GM23338 (cell line): ENCODE data around the gene COP1.
A peak's percentile ranks its signal among the peaks of the same experiment; 100 is the strongest.

Source experiments
- CREB1 ChIP-seq: fragments of 250-450 bp; sonication (Bioruptor Pico); IDR thresholded peaks from 2 replicates; pipeline ENCODE4 v1.5.0; 2020; ENCODE audit warnings: low read depth, mild to moderate bottlenecking, moderate library complexity
- CTCF ChIP-seq, 2 experiments: fragments of 200-600 bp in 1 of 2; sonication (generic) in 1 of 2; conservative IDR thresholded peaks; 2 replicates each; pipeline versions ENCODE4 v1.5.1 to v1.6.1; 2016 to 2017; ENCODE audit warnings: antibody characterized with exemption in 2 of 2, low read depth in 2 of 2, mild to moderate bottlenecking in 2 of 2, moderate library complexity in 1 of 2
- ETS1 ChIP-seq: IDR thresholded peaks from 2 replicates; pipeline ENCODE4 v1.6.1; 2016; ENCODE audit warnings: antibody characterized with exemption
- EZH2 ChIP-seq: fragments of 200-600 bp; sonication (generic); IDR thresholded peaks from one replicate; pipeline ENCODE4 v1.8.0; 2017; ENCODE audit warnings: antibody characterized with exemption, mild to moderate bottlenecking, low read depth; ENCODE audit not compliant: unreplicated experiment
- EZH2phosphoT487 ChIP-seq: fragments of 200-600 bp; sonication (generic); IDR thresholded peaks from one replicate; pipeline ENCODE4 v1.8.1; 2018; ENCODE audit warnings: antibody characterized with exemption; ENCODE audit not compliant: unreplicated experiment
- JUNB ChIP-seq: IDR thresholded peaks from one replicate; pipeline ENCODE4 v1.6.1; 2016; ENCODE audit warnings: antibody characterized with exemption; ENCODE audit not compliant: unreplicated experiment
- NANOG ChIP-seq: IDR thresholded peaks from 2 replicates; pipeline ENCODE4 v1.6.1; 2016; ENCODE audit warnings: antibody characterized with exemption, borderline replicate concordance
- POLR2AphosphoS5 ChIP-seq: IDR thresholded peaks from 2 replicates; pipeline ENCODE4 v1.6.1; 2016; ENCODE audit warnings: antibody characterized with exemption, low read depth
- REST ChIP-seq: IDR thresholded peaks from one replicate; pipeline ENCODE4 v1.6.1; 2018; ENCODE audit warnings: antibody characterized with exemption; ENCODE audit not compliant: unreplicated experiment
- STAT1 ChIP-seq: IDR thresholded peaks from one replicate; pipeline ENCODE4 v1.6.1; 2016; ENCODE audit warnings: antibody characterized with exemption; ENCODE audit not compliant: unreplicated experiment
- ZNF114 ChIP-seq: fragments of 250-450 bp; sonication (Bioruptor Pico); IDR thresholded peaks from 2 replicates; pipeline ENCODE4 v1.5.0; 2020; ENCODE audit warnings: mild to moderate bottlenecking, moderate library complexity
- ZNF331 ChIP-seq: fragments of 250-450 bp; sonication (Bioruptor Pico); IDR thresholded peaks from 2 replicates; pipeline ENCODE4 v1.5.0; 2020; ENCODE audit warnings: low read depth, mild to moderate bottlenecking, moderate library complexity

- no peak for TF ChIP-seq EZH2
- TF ChIP-seq CTCF (conservative IDR thresholded peaks at IDR 0.05; ENCODE audit: low read depth in 2 of 2), result peak; percentile 86 to 90
- TF ChIP-seq EZH2phosphoT487, result no peak
- no peak for TF ChIP-seq CREB1 (CRISPR knock-in tag)
- no peak for TF ChIP-seq JUNB
- TF ChIP-seq NANOG, result no peak
- no peak for TF ChIP-seq POLR2AphosphoS5
- TF ChIP-seq STAT1, result no peak
- no peak for TF ChIP-seq REST
- TF ChIP-seq ZNF331 (CRISPR knock-in tag), result no peak
- TF ChIP-seq ZNF114 (CRISPR knock-in tag), result no peak
- no peak for TF ChIP-seq ETS1
These were observed 133.4 kb downstream of the COP1 start for GRCh38 chr1:176073524-176074157.
